Activated CD4-positive, alpha-beta memory T cell treated with anti-CD3 and anti-CD28 coated beads for 36 hours (primary cell): ENCODE data around the gene GNAS-AS1. TPM values are rescaled to one million over a fixed set of nuclear protein-coding genes. Genes with fewer than 3 reads are reported as not detected.
A peak's percentile ranks its signal among the peaks of the same experiment; 100 is the strongest.

Experiments
- CTCF ChIA-PET: fragments of 350-600 bp; sonication (Branson Sonifier 250); formaldehyde crosslinking; loops from one replicate; lab custom pipeline; 2021; ENCODE audit warnings: antibody characterized with exemption, inconsistent platforms; lab: Charles Lee
- POLR2A ChIA-PET: fragments of 350-600 bp; sonication (Branson Sonifier 250); formaldehyde crosslinking; loops from one replicate; lab custom pipeline; 2021; ENCODE audit warnings: antibody characterized with exemption; lab: Charles Lee
- DNase-seq: peaks from one replicate; pipeline ENCODE4 v3.0.0-alpha.2; 2020
- H3K27ac Mint-ChIP-seq: one replicate; pipeline ENCODE4 v1.8.0; 2021; ENCODE audit warnings: mixed read lengths
- H3K27me3 Mint-ChIP-seq: one replicate; pipeline ENCODE4 v1.8.0; 2021; ENCODE audit warnings: mixed read lengths
- H3K36me3 Mint-ChIP-seq: one replicate; pipeline ENCODE4 v1.8.0; 2021; ENCODE audit warnings: mixed read lengths
- H3K4me1 Mint-ChIP-seq: one replicate; pipeline ENCODE4 v1.8.0; 2021; ENCODE audit warnings: low read depth, mixed read lengths
- H3K4me3 Mint-ChIP-seq: one replicate; pipeline ENCODE4 v1.8.0; 2021; ENCODE audit warnings: mild to moderate bottlenecking, mixed read lengths
- H3K9me3 Mint-ChIP-seq: one replicate; pipeline ENCODE4 v1.8.0; 2021; ENCODE audit warnings: mixed read lengths
- intact Hi-C: fragments of 100-400 bp; cut with micrococcal nuclease; formaldehyde crosslinking; loops from one replicate; pipeline ENCODE4 v1.15.1; 2023
- total RNA-seq, 2 experiments: library from RNA; stranded (reverse); gene quantifications; one replicate each; pipeline ENCODE4 v1.2.3, GENCODE V29; 2021

The GNAS-AS1 gene
- total RNA-seq, 2 experiments from 2014 or later, result 1.1 to 1.3 TPM

DNA sequence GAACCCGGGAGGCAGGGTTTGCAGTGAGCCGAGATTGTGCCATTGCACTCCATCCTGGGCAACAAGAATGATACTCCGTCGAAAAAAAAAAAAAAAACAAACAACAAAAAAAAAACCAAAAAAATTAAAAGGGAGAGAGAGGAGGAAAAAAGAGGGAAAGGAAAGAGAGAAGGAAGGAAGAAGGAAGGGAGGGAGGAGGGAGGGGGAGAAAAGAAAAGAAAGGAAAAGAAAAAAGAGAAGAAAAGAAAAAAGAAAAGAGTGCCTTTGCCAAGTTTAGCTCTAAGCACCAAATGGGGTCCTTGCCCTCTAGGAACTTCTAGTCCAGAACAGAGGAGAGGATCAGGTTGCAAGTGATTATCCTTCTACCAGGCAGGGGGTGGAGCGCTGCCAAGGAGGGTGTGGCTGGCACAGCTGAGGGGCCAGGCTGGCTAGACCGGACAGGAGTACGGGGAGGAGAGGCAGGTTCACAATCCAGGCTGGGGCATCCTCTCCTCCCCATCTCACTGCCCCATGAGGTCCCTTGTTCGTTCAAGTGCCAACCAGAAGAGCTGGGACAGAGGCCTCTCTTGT is 20.9 kb upstream of the GNAS-AS1 start:
- Mint-ChIP-seq H3K27me3 (peaks cover 2% of the 10 kb centered on the region), H3K4me1 (peaks cover 9% of the 10 kb centered on the region), H3K36me3 (no peaks in the 10 kb centered on the region), H3K27ac (no peak overlapping the region), H3K4me3 (no peak overlapping the region), H3K9me3 (no peaks in the 10 kb centered on the region)
- no peak for DNase-seq
- intact Hi-C loops, result loop anchor here (2.0 to 5.0 kb wide), 3 partner anchors 351 to 626 kb away; no protein-coding TSS in a partner anchor
- ChIA-PET POLR2A (no interaction called here), CTCF (interaction anchor here (1.2 to 2.1 kb wide), 4 partner anchors 11 to 534 kb away, joined by 3 to 9 read pairs (median 4); no protein-coding TSS in a partner anchor)

DNA sequence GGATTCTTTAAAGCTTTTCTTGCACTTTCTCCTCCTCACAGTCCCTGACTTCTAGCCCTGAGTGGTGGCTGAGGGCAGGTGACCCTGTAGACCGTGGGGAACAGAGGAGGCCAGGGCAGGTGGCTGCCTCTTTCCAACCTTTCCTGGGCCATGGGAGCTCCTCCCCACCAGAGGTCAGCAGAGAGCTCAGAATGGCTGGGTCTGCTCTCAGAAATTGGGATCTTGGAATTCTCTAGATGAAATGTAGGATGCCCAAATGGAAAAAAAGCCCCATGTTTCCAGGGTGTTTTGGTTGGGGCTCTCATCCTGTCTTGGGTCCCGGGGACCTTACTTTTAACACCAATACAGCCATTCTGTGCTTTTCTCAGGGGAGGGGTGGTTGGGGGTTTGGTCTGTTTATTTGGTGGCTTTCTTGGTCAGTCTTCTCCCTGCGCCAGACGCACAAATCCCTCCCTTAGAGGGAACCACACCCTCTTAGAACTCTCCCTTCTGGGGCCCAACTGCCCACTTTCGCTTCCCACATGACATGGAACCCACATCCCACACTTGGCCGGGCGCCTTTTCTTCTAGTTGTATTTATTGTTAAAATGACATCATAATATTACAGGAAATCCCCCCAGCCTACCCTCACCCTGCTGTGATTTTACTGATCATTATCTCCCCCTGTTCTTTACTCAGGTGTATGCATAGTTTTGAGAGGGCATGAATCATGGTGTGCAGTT is 19.8 kb upstream of the GNAS-AS1 start:
- POLR2A ChIA-PET, result no interaction called here
- DNase-seq, result peak; percentile 64
- intact Hi-C loops, result loop anchor here (1.0 to 5.0 kb wide), 4 partner anchors 352 to 627 kb away; no protein-coding TSS in a partner anchor
- Mint-ChIP-seq H3K27me3 (peaks cover 2% of the 10 kb centered on the region), H3K4me3 (no peak overlapping the region), H3K27ac (no peak overlapping the region), H3K36me3 (no peaks in the 10 kb centered on the region), H3K9me3 (no peaks in the 10 kb centered on the region), H3K4me1 (peaks cover 9% of the 10 kb centered on the region)
- CTCF ChIA-PET, result interaction anchor here (0.7 to 2.1 kb wide), 28 partner anchors 10 to 585 kb away, joined by 3 to 14 read pairs (median 4); partner anchors contain the start of gene ATP5F1E

DNA sequence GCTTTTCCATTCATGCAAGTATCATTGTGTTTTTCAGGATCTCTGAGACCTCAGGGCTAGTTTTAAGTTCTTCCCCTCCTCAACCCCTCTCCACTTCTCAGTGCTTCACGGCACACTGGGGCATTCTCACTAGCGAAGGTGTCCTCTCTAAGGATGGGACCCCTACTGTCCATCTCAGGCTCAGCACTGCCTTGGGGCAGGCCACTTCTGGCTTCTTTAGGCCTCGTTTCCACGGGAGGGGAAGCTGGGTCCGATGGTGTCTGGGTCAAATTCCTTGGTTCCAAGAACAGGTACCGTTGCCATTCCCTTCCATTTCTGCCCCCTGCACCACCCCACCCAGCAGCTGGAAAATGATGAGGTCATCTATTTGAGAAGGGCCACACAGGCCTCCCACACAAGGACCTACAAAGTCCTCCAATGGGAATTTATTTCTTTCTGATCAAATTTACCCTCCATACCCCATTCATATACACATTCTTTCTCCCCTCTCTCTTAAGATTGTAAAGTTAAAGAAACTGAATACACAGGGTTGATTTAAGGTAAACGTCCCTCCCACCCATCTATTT is 19.0 kb upstream of the GNAS-AS1 start:
- Mint-ChIP-seq H3K36me3 (no peaks in the 10 kb centered on the region), H3K9me3 (no peaks in the 10 kb centered on the region), H3K27ac (no peak overlapping the region), H3K4me3 (no peak overlapping the region), H3K27me3 (peaks cover 2% of the 10 kb centered on the region), H3K4me1 (peaks cover 9% of the 10 kb centered on the region)
- ChIA-PET CTCF (interaction anchor here (0.7 to 2.1 kb wide), 26 partner anchors 10 to 586 kb away, joined by 3 to 14 read pairs (median 4); partner anchors contain the start of gene ATP5F1E), POLR2A (no interaction called here)
- intact Hi-C loops, result loop anchor here (1.0 to 5.0 kb wide), 4 partner anchors 353 to 628 kb away; no protein-coding TSS in a partner anchor
- no peak for DNase-seq

DNA sequence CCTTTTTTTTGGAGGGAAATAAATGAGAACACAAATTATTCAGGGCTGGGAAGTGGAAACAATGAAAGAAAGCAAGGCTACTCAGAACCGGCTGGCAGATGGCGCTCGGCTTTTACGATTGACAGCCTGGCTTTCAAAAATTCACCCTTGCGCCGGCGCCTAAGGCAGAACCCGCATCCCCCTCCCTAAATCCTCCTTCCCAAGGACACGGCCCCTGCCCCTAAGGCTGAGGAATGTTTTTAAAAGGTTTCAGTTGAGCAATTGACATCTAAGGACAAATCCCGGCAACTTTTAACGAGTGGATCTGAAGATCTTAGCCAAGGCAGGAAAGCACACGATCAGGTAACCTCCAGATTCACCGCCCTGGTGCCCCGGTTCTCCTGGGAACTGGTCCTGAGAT is 18.1 kb upstream of the GNAS-AS1 start:
- no peak for DNase-seq
- peaks cover 2% of the 10 kb centered on the region for H3K27me3 Mint-ChIP-seq
- no peaks in the 10 kb centered on the region for H3K9me3 Mint-ChIP-seq
- ChIA-PET POLR2A (no interaction called here), CTCF (interaction anchor here (1.6 to 1.8 kb wide), 2 partner anchors 31 to 70 kb away, joined by 4 to 5 read pairs; no protein-coding TSS in a partner anchor)
- intact Hi-C loops, result no loop called here
- peaks cover 9% of the 10 kb centered on the region for H3K4me1 Mint-ChIP-seq
- H3K27ac Mint-ChIP-seq, result no peak overlapping the region
- no peak overlapping the region for H3K4me3 Mint-ChIP-seq
- no peaks in the 10 kb centered on the region for H3K36me3 Mint-ChIP-seq

DNA sequence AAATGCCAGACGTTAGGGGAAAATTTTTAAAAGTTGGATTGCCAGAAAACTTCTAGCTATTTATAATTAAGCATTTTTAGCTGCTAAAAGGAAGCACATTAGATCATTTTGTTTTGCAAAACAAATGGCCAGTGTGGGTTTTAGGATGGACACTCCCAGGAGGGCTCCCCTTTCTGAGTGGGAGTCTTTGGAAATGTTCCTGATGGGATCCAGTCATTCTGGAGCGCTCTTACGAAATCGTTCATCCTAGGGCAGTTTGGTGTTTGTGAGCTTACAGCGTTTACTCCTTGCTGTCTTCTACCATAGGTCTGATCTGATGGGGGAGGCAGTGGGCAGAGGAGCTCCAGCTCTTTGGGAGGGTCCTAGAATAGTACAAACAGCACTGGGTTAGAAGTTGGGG is 16.5 kb upstream of the GNAS-AS1 start:
- no peak for DNase-seq
- CTCF ChIA-PET, result interaction anchor here (0.5 to 2.0 kb wide), 8 partner anchors 14 to 385 kb away, joined by 3 to 8 read pairs (median 3); partner anchors contain the start of gene GNAS
- intact Hi-C loops, result no loop called here
- H3K4me1 Mint-ChIP-seq, result peaks cover 9% of the 10 kb centered on the region
- H3K27me3 Mint-ChIP-seq, result peaks cover 3% of the 10 kb centered on the region
- H3K9me3 Mint-ChIP-seq, result no peaks in the 10 kb centered on the region
- no peak overlapping the region for H3K4me3 Mint-ChIP-seq
- H3K36me3 Mint-ChIP-seq, result no peaks in the 10 kb centered on the region
- POLR2A ChIA-PET, result interaction anchor here (0.9 kb wide), 1 partner anchor 216 kb away, joined by 3 read pairs; the partner anchor contains the start of gene STX16
- no peak overlapping the region for H3K27ac Mint-ChIP-seq

DNA sequence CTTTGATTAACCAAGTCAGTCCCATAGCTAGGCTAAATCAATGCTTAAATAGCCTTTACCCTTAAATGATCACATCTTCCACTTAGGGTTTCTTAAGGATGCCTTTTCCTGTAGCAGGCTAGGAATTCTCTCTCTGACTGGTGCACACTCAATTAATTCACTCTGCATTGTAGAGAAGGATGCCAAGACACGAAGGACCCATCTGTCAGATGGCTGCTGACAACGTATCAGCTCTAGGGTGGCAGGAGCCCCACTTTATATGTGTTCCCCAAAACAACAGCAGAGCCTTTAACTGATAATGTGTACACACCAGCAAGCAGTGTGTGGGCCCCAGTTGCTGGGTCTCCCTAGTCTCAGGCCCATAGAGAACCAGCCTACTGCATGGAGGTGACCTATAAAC is 15.1 kb upstream of the GNAS-AS1 start:
- peaks cover 8% of the 10 kb centered on the region for H3K4me1 Mint-ChIP-seq
- intact Hi-C loops, result no loop called here
- H3K36me3 Mint-ChIP-seq, result no peaks in the 10 kb centered on the region
- CTCF ChIA-PET, result no interaction called here
- POLR2A ChIA-PET, result no interaction called here
- H3K27me3 Mint-ChIP-seq, result peaks cover 9% of the 10 kb centered on the region
- DNase-seq, result no peak
- no peaks in the 10 kb centered on the region for H3K9me3 Mint-ChIP-seq
- no peak overlapping the region for H3K27ac Mint-ChIP-seq
- H3K4me3 Mint-ChIP-seq, result no peak overlapping the region

DNA sequence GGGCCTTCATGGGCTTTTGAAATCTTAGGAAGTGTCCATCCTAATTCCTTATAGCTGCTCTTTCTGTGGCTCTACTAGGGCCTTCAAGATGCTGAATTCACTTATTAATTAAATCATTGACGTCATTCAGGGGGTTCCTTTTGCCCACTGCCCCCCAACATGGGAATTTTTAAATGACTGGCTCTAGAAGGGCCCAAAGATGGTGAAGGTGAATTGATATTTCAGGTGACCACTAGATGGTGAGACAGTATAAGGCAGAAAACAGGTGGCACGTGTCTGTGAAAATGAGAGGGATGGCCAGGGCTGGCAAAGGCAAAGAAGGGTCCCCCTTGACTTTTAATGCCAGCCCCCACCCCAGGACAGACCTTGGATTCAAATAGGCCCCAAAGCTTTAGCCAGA is 13.6 kb upstream of the GNAS-AS1 start:
- intact Hi-C loops, result no loop called here
- Mint-ChIP-seq H3K27me3 (peaks cover 9% of the 10 kb centered on the region), H3K9me3 (no peaks in the 10 kb centered on the region), H3K4me1 (no peaks in the 10 kb centered on the region), H3K36me3 (no peaks in the 10 kb centered on the region), H3K4me3 (no peak overlapping the region), H3K27ac (no peak overlapping the region)
- POLR2A ChIA-PET, result no interaction called here
- DNase-seq, result no peak
- CTCF ChIA-PET, result interaction anchor here (0.6 to 2.1 kb wide), 6 partner anchors 12 to 631 kb away, joined by 3 to 10 read pairs (median 4); partner anchors contain the start of gene GNAS

DNA sequence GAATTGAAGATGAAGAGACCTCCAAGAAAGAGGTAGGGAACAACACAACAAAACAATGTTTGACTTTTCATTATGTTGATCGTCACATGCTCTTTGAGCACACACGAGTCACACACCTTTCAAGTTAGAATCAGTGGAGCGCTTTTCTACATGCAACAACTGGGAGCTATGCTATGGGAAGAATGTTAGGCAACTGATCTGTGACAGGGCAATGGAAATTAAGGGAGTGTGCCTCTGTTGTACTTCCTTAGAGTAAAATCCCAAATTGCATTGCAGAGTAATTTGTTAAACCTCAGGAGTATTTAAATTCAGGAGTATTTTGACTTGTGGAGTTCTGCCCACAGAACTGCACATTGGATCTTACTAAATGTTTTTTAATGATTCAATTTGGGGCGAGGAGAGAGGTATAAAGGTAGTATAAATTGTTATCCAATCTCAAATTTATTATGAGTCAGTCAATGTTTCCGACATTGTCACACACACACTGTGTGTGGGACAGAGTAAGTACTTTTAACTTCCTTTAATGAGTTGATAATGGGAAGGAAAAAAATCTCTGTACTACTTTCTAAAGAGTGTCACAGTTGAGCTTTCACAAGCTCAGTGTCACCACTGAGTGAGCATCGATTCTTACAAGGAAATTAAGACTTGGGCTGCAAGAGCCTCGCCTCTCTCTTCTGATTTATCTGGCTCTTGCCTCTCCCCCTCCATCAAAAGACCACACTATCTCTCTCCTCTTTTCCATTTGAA is 12.5 kb upstream of the GNAS-AS1 start:
- no peak overlapping the region for H3K27ac Mint-ChIP-seq
- DNase-seq, result no peak
- H3K27me3 Mint-ChIP-seq, result peaks cover 9% of the 10 kb centered on the region
- no peaks in the 10 kb centered on the region for H3K4me1 Mint-ChIP-seq
- no peaks in the 10 kb centered on the region for H3K36me3 Mint-ChIP-seq
- H3K9me3 Mint-ChIP-seq, result no peaks in the 10 kb centered on the region
- ChIA-PET CTCF (interaction anchor here (1.0 to 2.1 kb wide), 5 partner anchors 11 to 633 kb away, joined by 3 to 10 read pairs (median 4); partner anchors contain the start of gene GNAS), POLR2A (no interaction called here)
- H3K4me3 Mint-ChIP-seq, result no peak overlapping the region
- intact Hi-C loops, result no loop called here

DNA sequence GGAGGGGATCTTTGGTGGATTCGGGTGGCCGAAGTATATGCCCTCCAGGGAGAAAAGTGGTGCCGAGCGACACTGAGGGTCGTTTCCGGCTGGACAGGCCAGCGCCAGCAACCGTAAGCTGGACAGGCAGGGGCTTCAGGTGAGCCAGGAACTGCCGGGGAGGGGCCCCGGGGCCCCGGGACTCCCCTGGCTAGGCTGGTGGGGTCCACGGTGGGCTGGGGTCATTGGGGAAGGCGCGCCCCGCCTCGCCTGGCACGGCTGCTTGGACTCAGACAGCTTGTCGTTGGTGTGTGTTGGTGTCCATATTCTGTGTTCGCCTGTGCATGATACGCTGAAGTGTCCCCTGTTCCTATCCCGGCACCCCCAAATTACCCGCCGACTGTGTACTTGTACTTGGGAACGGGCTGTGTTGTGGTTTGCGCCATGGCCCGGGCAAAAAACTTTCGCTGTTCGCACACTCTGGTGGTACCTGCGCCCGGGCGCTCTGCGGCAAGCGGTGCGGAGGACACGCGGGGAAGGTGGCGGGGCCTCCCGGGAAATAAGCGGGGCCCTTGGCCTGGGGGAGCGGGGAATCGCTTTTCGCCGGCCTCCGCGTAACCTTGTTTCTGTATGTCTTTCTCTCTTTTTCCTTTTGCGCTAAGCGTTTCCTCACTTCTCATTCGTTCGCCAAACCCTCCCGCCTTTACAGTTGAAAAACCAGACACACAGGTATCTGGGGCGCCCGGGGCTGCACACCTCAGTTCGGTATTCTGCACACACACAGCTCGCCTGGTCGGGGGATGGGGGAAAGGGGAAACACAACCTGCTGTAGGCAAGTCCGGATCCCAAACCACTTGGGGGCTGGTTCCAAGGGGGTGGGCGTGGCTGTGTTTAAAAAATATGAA is 5.0 kb upstream of the GNAS-AS1 start:
- intact Hi-C loops, result no loop called here
- POLR2A ChIA-PET, result no interaction called here

DNA sequence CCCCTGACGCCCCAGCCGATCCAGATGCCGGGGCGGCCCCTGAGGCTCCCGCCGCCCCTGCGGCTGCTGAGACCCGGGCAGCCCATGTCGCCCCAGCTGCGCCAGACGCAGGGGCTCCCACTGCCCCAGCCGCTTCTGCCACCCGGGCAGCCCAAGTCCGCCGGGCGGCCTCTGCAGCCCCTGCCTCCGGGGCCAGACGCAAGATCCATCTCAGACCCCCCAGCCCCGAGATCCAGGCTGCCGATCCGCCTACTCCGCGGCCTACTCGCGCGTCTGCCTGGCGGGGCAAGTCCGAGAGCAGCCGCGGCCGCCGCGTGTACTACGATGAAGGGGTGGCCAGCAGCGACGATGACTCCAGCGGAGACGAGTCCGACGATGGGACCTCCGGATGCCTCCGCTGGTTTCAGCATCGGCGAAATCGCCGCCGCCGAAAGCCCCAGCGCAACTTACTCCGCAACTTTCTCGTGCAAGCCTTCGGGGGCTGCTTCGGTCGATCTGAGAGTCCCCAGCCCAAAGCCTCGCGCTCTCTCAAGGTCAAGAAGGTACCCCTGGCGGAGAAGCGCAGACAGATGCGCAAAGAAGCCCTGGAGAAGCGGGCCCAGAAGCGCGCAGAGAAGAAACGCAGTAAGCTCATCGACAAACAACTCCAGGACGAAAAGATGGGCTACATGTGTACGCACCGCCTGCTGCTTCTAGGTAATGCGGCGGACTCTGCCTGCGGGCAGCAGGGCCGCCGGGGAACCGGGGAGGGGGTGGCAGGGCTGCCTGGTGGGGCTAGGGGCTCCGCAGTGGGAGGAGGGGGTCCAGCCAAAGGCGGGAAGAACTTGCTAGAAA is 4.2 kb upstream of the GNAS-AS1 start:
- DNase-seq, result no peak
- Mint-ChIP-seq H3K4me3 (peak overlapping the region; percentile 3), H3K27ac (no peak overlapping the region), H3K27me3 (peaks cover 38% of the 10 kb centered on the region), H3K4me1 (peaks cover 11% of the 10 kb centered on the region), H3K36me3 (no peaks in the 10 kb centered on the region), H3K9me3 (no peaks in the 10 kb centered on the region)
- ChIA-PET POLR2A (no interaction called here), CTCF (no interaction called here)
- intact Hi-C loops, result loop anchor here (5.0 kb wide), 2 partner anchors 203 to 618 kb away; partner anchors contain the start of gene STX16

More for the DNA sequence above, 5.0 kb upstream of the GNAS-AS1 start:
- Mint-ChIP-seq H3K36me3 (no peaks in the 10 kb centered on the region), H3K4me3 (no peak overlapping the region), H3K27ac (no peak overlapping the region), H3K4me1 (peaks cover 11% of the 10 kb centered on the region), H3K27me3 (peaks cover 32% of the 10 kb centered on the region), H3K9me3 (no peaks in the 10 kb centered on the region)
- DNase-seq, result no peak
- CTCF ChIA-PET, result no interaction called here
